Vagina (tissue), 2 donors: ENCODE data around the gene TCEANC2. TPM values are rescaled to one million over a fixed set of nuclear protein-coding genes. Genes with fewer than 3 reads are reported as not detected.

Experiments used
- DNase-seq, 2 donors: peaks; one replicate each; pipeline ENCODE4 v3.0.0-alpha.2; 2017; ENCODE audit errors: extremely low spot score in 2 of 2
- H3K27ac ChIP-seq: fragments of 200-600 bp; sonication (generic); one replicate; pipeline ENCODE4 v1.5.1; 2019
- H3K27me3 ChIP-seq: fragments of 200-600 bp; sonication (generic); one replicate; pipeline ENCODE4 v1.5.1; 2019
- H3K36me3 ChIP-seq, 2 donors: fragments of 200-600 bp; sonication (generic); one replicate each; pipeline ENCODE4 v1.5.1; 2017 to 2019
- H3K4me1 ChIP-seq: fragments of 200-600 bp; sonication (generic); one replicate; pipeline ENCODE4 v1.5.1; 2019
- H3K4me3 ChIP-seq, 2 donors: fragments of 200-600 bp; sonication (generic); 1 replicate in 1 of 2; 2 replicates in 1 of 2; pipeline ENCODE4 v1.5.1; 2016 to 2019
- H3K9me3 ChIP-seq: fragments of 200-600 bp; sonication (generic); one replicate; pipeline ENCODE4 v1.5.1; 2019
- CTCF ChIP-seq, 3 experiments: fragments of 450-650 bp in 2 of 3; fragments of 200-600 bp in 1 of 3; sonication (generic) in 1 of 3; IDR thresholded peaks; one replicate each; pipeline ENCODE4 v1.5.1; 2017 to 2019; ENCODE audit warnings: antibody characterized with exemption in 3 of 3, mild to moderate bottlenecking in 2 of 3, moderate library complexity in 2 of 3
- POLR2A ChIP-seq, 2 donors: fragments of 450-650 bp; IDR thresholded peaks; one replicate each; pipeline ENCODE4 v1.6.1; 2017; ENCODE audit warnings: antibody characterized with exemption in 2 of 2, mild to moderate bottlenecking in 2 of 2, moderate library complexity in 2 of 2
- POLR2AphosphoS5 ChIP-seq, 2 donors: sonication (generic); formaldehyde crosslinking; IDR thresholded peaks; one replicate each; pipeline ENCODE4 v1.9.0; 2017; ENCODE audit warnings: antibody characterized with exemption in 2 of 2, mild to moderate bottlenecking in 2 of 2, low read depth in 1 of 2; ENCODE audit not compliant: insufficient read depth in 1 of 2
- intact Hi-C: fragments of 100-400 bp; cut with DNase I; formaldehyde crosslinking; loops from one replicate; pipeline ENCODE4 v1.15.1; 2023
- total RNA-seq: library from RNA; depleted of rRNA; stranded (reverse); fragments of >200 nt; gene quantifications from one replicate; pipeline ENCODE4 v1.2.3, GENCODE V29; 2016

The TCEANC2 gene
- total RNA-seq, 1 donor from 2014 or later: 4.7 TPM

GRCh38 chr1:54127594-54128300 lies 74.3 kb downstream of the TCEANC2 start:
- H3K4me3 ChIP-seq: no peak overlapping the region
- no peaks in the 10 kb centered on the region for H3K9me3 ChIP-seq
- H3K27me3 ChIP-seq: no peaks in the 10 kb centered on the region
- intact Hi-C loops: no loop called here
- no peaks in the 10 kb centered on the region for H3K36me3 ChIP-seq
- no peaks in the 10 kb centered on the region for H3K4me1 ChIP-seq
- no peak for DNase-seq
- TF ChIP-seq POLR2A (IDR thresholded peaks at IDR 0.05): no peak
- no peak for TF ChIP-seq CTCF (IDR thresholded peaks at IDR 0.05)
- TF ChIP-seq POLR2AphosphoS5 (IDR thresholded peaks at IDR 0.05; ENCODE audit: insufficient read depth in 1 of 2, low read depth in 1 of 2): no peak
- H3K27ac ChIP-seq: no peak overlapping the region

- no peaks in the 10 kb centered on the region for H3K36me3 ChIP-seq
- no peaks in the 10 kb centered on the region for H3K27me3 ChIP-seq
- TF ChIP-seq POLR2AphosphoS5 (IDR thresholded peaks at IDR 0.05; ENCODE audit: insufficient read depth in 1 of 2, low read depth in 1 of 2) (no peak), CTCF (IDR thresholded peaks at IDR 0.05) (no peak), POLR2A (IDR thresholded peaks at IDR 0.05) (no peak)
- no peaks in the 10 kb centered on the region for H3K9me3 ChIP-seq
- no peak overlapping the region for H3K27ac ChIP-seq
- intact Hi-C loops: no loop called here
- no peaks in the 10 kb centered on the region for H3K4me1 ChIP-seq
- no peak overlapping the region for H3K4me3 ChIP-seq
- DNase-seq: no peak
Observed at GRCh38 chr1:54129858-54130257, 76.5 kb downstream of the TCEANC2 start.

GRCh38 chr1:54131419-54131818 lies 78.0 kb downstream of the TCEANC2 start:
- H3K27ac ChIP-seq: no peak overlapping the region
- no peak overlapping the region for H3K4me3 ChIP-seq
- H3K36me3 ChIP-seq: no peaks in the 10 kb centered on the region
- TF ChIP-seq CTCF (IDR thresholded peaks at IDR 0.05) (no peak), POLR2AphosphoS5 (IDR thresholded peaks at IDR 0.05; ENCODE audit: insufficient read depth in 1 of 2, low read depth in 1 of 2) (no peak), POLR2A (IDR thresholded peaks at IDR 0.05) (no peak)
- H3K4me1 ChIP-seq: no peaks in the 10 kb centered on the region
- H3K9me3 ChIP-seq: no peaks in the 10 kb centered on the region
- DNase-seq: no peak
- intact Hi-C loops: no loop called here
- no peaks in the 10 kb centered on the region for H3K27me3 ChIP-seq

GRCh38 chr1:54132495-54132894 lies 79.1 kb downstream of the TCEANC2 start:
- Histone ChIP-seq H3K4me3 (no peak overlapping the region), H3K36me3 (no peaks in the 10 kb centered on the region), H3K4me1 (peaks cover 5% of the 10 kb centered on the region), H3K9me3 (no peaks in the 10 kb centered on the region), H3K27me3 (no peaks in the 10 kb centered on the region), H3K27ac (no peak overlapping the region)
- TF ChIP-seq POLR2AphosphoS5 (IDR thresholded peaks at IDR 0.05; ENCODE audit: insufficient read depth in 1 of 2, low read depth in 1 of 2): no peak
- no peak for TF ChIP-seq CTCF (IDR thresholded peaks at IDR 0.05)
- no peak for TF ChIP-seq POLR2A (IDR thresholded peaks at IDR 0.05)
- no peak for DNase-seq
- intact Hi-C loops: no loop called here

GRCh38 chr1:54134295-54134694 lies 80.9 kb downstream of the TCEANC2 start:
- intact Hi-C loops: no loop called here
- TF ChIP-seq POLR2AphosphoS5 (IDR thresholded peaks at IDR 0.05; ENCODE audit: insufficient read depth in 1 of 2, low read depth in 1 of 2): no peak
- TF ChIP-seq CTCF (IDR thresholded peaks at IDR 0.05): no peak
- TF ChIP-seq POLR2A (IDR thresholded peaks at IDR 0.05): no peak
- no peaks in the 10 kb centered on the region for H3K9me3 ChIP-seq

More at GRCh38 chr1:54134295-54134694, 80.9 kb downstream of the TCEANC2 start:
- no peak overlapping the region for H3K4me3 ChIP-seq
- no peak for DNase-seq
- no peaks in the 10 kb centered on the region for H3K27me3 ChIP-seq
- peaks cover 8% of the 10 kb centered on the region for H3K4me1 ChIP-seq
- H3K27ac ChIP-seq: no peak overlapping the region
- H3K36me3 ChIP-seq: no peaks in the 10 kb centered on the region
